ENCODE results near the gene FPR2.

- TF ChIP-seq CTCF (IDR thresholded peaks at IDR 0.05) (no peak), EZH2 (IDR thresholded peaks at IDR 0.05; ENCODE audit: borderline replicate concordance, insufficient read depth, low read depth, low read length, poor library complexity, severe bottlenecking) (no peak)
These were observed 23.1 kb upstream of the FPR2 start for GRCh38 chr19:51737924-51738323.
